Heart left ventricle (tissue), 13 donors: ENCODE measurements around the gene CD300C.

Experiments used
- POLR2A ChIP-seq, 2 donors: fragments of 450-650 bp; IDR thresholded peaks; one replicate each; pipeline ENCODE4 v1.6.1; 2017; ENCODE audit warnings: antibody characterized with exemption in 2 of 2, mild to moderate bottlenecking in 2 of 2, moderate library complexity in 2 of 2
- TF ChIP-seq, protein P1 (sequence below), 12 donors: fragments of 200-600 bp; sonication (generic) in 4 of 12; IDR thresholded peaks; one replicate each; pipeline versions ENCODE4 v1.5.0 to v1.8.0; 2018 to 2022; ENCODE audit warnings: antibody characterized with exemption in 12 of 12, mild to moderate bottlenecking in 5 of 12
- donor health status: ischemic (EF 13 %, LVEDD 7.1; RV severe dilation, severe dysfunction).
- donor health status: DM: no; HTN: yes; CAD: no.
- donor health status: DM: no; HTN: no; CAD: no.
- donor health status: ischemic (EF 25% LVEDD 6.9; RV normal size, moderate dysfunction).
- donor health status: ischemic (EF 25% LVEDD 5.7; RV mildly dilated, moderate dysfunction).
- donor health status: ischemic (EF 35%, LVEDD 5.7; RV mildly dilated, moderate dysfunction).
- donor health status: nonischemic (EF 11% LVEDD 7.7; RV severe dilation, severe dysfunction).
- donor health status: DM: yes; HTN: yes; CAD: no.
- donor health status: PGD.
- donor health status: ischemic (EF 29% LVEDD 5.4; RV normal size, mild dysfunction).
- donor health status: nonischemic (EF 23%, LVEDD 6.1; RV moderate dilation, normal function).

DNA sequence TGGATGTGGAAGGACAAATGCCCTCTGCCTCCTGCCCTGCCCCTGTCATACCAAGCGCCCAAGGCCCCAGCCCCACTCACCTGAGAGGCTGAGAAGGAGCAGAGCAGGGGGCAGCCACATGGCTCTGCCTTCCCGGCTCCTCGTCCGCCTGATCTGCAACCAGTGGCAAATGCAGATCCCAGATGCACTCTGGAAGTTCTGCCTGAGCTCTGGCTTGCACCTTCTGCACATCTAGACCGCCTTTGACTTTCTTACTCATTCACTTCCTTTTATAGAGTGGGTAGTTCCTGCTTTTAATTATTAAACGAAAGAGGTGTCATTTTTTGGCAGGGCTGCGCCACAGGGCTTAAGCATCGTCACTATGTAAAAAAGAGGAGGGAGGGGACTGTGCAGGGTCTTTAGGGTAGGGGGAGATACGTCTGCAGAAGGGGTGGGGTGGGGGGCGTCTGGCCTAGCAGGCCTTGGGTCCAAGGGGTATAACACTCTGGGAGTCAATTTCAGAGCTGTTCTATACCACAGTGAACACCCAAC, 14.6 kb downstream of the CD300C start, which contains the start of gene CD300LB:
- no peak for TF ChIP-seq POLR2A (IDR thresholded peaks at IDR 0.05)
- TF ChIP-seq, protein P1, sequence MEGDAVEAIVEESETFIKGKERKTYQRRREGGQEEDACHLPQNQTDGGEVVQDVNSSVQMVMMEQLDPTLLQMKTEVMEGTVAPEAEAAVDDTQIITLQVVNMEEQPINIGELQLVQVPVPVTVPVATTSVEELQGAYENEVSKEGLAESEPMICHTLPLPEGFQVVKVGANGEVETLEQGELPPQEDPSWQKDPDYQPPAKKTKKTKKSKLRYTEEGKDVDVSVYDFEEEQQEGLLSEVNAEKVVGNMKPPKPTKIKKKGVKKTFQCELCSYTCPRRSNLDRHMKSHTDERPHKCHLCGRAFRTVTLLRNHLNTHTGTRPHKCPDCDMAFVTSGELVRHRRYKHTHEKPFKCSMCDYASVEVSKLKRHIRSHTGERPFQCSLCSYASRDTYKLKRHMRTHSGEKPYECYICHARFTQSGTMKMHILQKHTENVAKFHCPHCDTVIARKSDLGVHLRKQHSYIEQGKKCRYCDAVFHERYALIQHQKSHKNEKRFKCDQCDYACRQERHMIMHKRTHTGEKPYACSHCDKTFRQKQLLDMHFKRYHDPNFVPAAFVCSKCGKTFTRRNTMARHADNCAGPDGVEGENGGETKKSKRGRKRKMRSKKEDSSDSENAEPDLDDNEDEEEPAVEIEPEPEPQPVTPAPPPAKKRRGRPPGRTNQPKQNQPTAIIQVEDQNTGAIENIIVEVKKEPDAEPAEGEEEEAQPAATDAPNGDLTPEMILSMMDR (IDR thresholded peaks at IDR 0.05) = no peak
